Heart left ventricle (tissue), 16 donors: ENCODE data around the gene NCAPG2. TPM values are rescaled to one million over a fixed set of nuclear protein-coding genes. Genes with fewer than 3 reads are reported as not detected.

ENCODE experiments used
- ATAC-seq, 4 donors: fragments of 200-7000 bp; cut with Tn5 transposase; one replicate each; pipeline ENCODE4 v1.9.1; 2020 to 2022; ENCODE audit warnings: moderate library complexity in 4 of 4, mild to moderate bottlenecking in 3 of 4, moderate number of reproducible peaks in 1 of 4
- DNase-seq, 5 donors: peaks; one replicate each; pipeline ENCODE4 v3.0.0-alpha.2; 2020
- H3K27ac ChIP-seq, 12 donors: fragments of 200-600 bp; sonication (generic) in 4 of 12; one replicate each; pipeline versions ENCODE4 v1.5.0 to v1.8.0; 2016 to 2022; ENCODE audit warnings: mild to moderate bottlenecking in 2 of 12
- H3K27me3 ChIP-seq, 9 donors: fragments of 200-600 bp; sonication (generic) in 2 of 9; one replicate each; pipeline versions ENCODE4 v1.5.1 to v1.8.0; 2016 to 2022; ENCODE audit warnings: mild to moderate bottlenecking in 3 of 9
- H3K36me3 ChIP-seq, 9 donors: fragments of 200-600 bp; sonication (generic) in 2 of 9; one replicate each; pipeline versions ENCODE4 v1.5.0 to v1.8.0; 2018 to 2022; ENCODE audit warnings: mild to moderate bottlenecking in 2 of 9
- H3K4me1 ChIP-seq, 12 donors: fragments of 200-600 bp; sonication (generic) in 4 of 12; one replicate each; pipeline versions ENCODE4 v1.5.0 to v1.8.0; 2016 to 2022; ENCODE audit warnings: mild to moderate bottlenecking in 3 of 12
- H3K4me3 ChIP-seq, 12 donors: fragments of 200-600 bp; sonication (generic) in 4 of 12; one replicate each; pipeline versions ENCODE4 v1.5.0 to v1.8.0; 2017 to 2022; ENCODE audit warnings: mild to moderate bottlenecking in 9 of 12, moderate library complexity in 4 of 12
- H3K9me3 ChIP-seq, 12 donors: fragments of 200-600 bp; sonication (generic) in 4 of 12; one replicate each; pipeline versions ENCODE4 v1.5.0 to v1.8.0; 2016 to 2022; ENCODE audit warnings: mild to moderate bottlenecking in 1 of 12
- POLR2A ChIP-seq, 2 donors: fragments of 450-650 bp; IDR thresholded peaks; one replicate each; pipeline ENCODE4 v1.6.1; 2017; ENCODE audit warnings: antibody characterized with exemption in 2 of 2, mild to moderate bottlenecking in 2 of 2, moderate library complexity in 2 of 2
- WGBS, 4 donors: extraction: QIAGEN DNeasy Blood & Tissue Kit in 2 of 4; methylation state at CpG; one replicate each; pipeline versions ENCODE4 v1.1.5 to v1.1.7; 2013 to 2018; 5-methylcytosine and 5-hydroxymethylcytosine counted together
- intact Hi-C, 10 donors: fragments of 100-400 bp; cut with DNase I; formaldehyde crosslinking; loops; one replicate each; pipeline versions ENCODE4 v1.11.1 to v1.14.2; 2022
- polyA plus RNA-seq, 2 donors: library from polyadenylated mRNA; stranded (reverse); fragments of 200-250 nt; gene quantifications; one replicate each; pipeline ENCODE4 v1.2.3, GENCODE V29; 2013
- total RNA-seq, 9 donors: library from RNA; depleted of rRNA in 2 of 9; stranded (reverse); fragments of >200 nt in 2 of 9; fragmentation: NEBNext Ultra II Directional in 3 of 9; extraction: Animal tissue kit (Norgen Biotek cat#: 25700) in 3 of 9; gene quantifications; one replicate each; pipeline versions ENCODE4 v1.1.0 to v1.2.4, GENCODE V29; 2016 to 2023
- TF ChIP-seq, protein P1 (sequence below), 12 donors: fragments of 200-600 bp; sonication (generic) in 4 of 12; IDR thresholded peaks; one replicate each; pipeline versions ENCODE4 v1.5.0 to v1.8.0; 2018 to 2022; ENCODE audit warnings: antibody characterized with exemption in 12 of 12, mild to moderate bottlenecking in 5 of 12
- donor health status: ischemic (EF 13 %, LVEDD 7.1; RV severe dilation, severe dysfunction).
- donor health status: healthy with polysubstance abuse.
- donor health status: DM: no; HTN: yes; CAD: no.
- donor health status: DM: no; HTN: no; CAD: no.
- donor health status: ischemic (EF 25% LVEDD 6.9; RV normal size, moderate dysfunction).
- donor health status: ischemic (EF 25% LVEDD 5.7; RV mildly dilated, moderate dysfunction).
- donor health status: healthy.
- donor health status: DM: yes; HTN: yes; CAD: no.
- donor health status: ischemic (EF 35%, LVEDD 5.7; RV mildly dilated, moderate dysfunction).
- donor health status: nonischemic (EF 11% LVEDD 7.7; RV severe dilation, severe dysfunction).
- donor health status: DM: yes; HTN: yes; CAD: no.
- donor health status: PGD.
- donor health status: ischemic (EF 29% LVEDD 5.4; RV normal size, mild dysfunction).
- donor health status: nonischemic (EF 23%, LVEDD 6.1; RV moderate dilation, normal function).

The NCAPG2 gene
- total and polyA plus RNA-seq, 11 donors, result 1.1 to 12.5 (median 4.1) TPM

DNA sequence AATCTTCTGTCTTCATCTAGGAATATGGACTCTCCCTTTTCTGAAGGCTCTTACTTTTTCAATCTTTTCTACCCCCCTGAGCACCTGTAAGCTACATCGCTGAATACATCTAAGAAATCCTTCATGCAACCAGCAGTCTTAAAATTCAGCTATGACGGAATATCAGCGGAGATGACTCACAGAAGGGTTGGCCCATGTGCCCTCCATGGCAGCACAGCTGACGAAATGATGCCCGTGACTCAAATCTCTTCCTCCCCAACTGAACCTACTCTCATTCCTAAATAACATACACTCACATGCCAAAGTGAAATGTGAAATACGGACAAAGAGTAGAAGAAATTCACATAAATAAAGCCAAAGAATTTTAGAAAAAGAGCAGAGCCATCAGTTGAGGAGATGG is 30.3 kb upstream of the NCAPG2 start:
- H3K27me3 ChIP-seq, result no peaks in the 10 kb centered on the region
- ATAC-seq (no peak), DNase-seq (no peak)
- intact Hi-C loops, result no loop called here
- 94 to 98% (median 95%) methylated on average over 6 of the region's 6 CpGs for WGBS, 4 donors
- TF ChIP-seq POLR2A (IDR thresholded peaks at IDR 0.05), result no peak
- TF ChIP-seq, protein P1, sequence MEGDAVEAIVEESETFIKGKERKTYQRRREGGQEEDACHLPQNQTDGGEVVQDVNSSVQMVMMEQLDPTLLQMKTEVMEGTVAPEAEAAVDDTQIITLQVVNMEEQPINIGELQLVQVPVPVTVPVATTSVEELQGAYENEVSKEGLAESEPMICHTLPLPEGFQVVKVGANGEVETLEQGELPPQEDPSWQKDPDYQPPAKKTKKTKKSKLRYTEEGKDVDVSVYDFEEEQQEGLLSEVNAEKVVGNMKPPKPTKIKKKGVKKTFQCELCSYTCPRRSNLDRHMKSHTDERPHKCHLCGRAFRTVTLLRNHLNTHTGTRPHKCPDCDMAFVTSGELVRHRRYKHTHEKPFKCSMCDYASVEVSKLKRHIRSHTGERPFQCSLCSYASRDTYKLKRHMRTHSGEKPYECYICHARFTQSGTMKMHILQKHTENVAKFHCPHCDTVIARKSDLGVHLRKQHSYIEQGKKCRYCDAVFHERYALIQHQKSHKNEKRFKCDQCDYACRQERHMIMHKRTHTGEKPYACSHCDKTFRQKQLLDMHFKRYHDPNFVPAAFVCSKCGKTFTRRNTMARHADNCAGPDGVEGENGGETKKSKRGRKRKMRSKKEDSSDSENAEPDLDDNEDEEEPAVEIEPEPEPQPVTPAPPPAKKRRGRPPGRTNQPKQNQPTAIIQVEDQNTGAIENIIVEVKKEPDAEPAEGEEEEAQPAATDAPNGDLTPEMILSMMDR (IDR thresholded peaks at IDR 0.05), result no peak
- no peak overlapping the region for H3K4me3 ChIP-seq
- H3K4me1 ChIP-seq, result peaks cover 0 to 14% (median 0%) of the 10 kb centered on the region in 12 donors
- H3K36me3 ChIP-seq, result peaks cover 3 to 99% (median 96%) of the 10 kb centered on the region in 9 donors
- H3K9me3 ChIP-seq, result no peaks in the 10 kb centered on the region
- H3K27ac ChIP-seq, result no peak overlapping the region

DNA sequence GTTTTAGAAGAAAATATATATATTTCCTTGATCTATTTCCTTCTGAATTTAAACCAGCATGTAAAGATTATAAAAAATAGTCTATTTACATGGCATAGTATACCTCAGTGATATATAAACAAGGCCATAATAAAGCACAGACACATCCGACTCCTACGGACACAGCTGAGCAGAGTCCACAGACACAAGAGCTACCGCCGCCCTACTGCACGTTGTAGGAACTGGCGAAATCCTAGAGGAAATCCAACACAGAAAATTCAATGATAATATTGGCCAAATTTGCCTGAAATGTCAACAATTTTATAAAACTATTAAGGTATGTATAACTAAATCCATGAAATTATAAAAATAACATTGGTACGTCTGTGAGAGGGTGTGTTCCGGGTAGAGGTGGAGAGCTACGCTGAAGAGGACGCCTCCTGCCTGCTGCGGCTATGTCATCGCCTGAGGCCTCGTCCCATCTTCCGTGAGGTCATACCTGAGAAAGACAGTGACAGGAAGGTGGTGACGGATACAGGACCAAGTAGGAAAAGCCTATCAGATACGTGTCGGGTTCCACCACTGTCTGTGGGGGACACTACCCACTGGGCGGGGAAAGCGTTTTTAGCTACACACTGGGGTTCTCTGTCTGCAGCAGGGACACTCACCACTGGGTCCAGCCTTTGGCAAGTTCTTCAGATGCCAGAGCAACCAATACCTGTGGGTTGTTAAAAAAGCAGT is 29.3 kb upstream of the NCAPG2 start:
- H3K9me3 ChIP-seq, result no peaks in the 10 kb centered on the region
- no peaks in the 10 kb centered on the region for H3K27me3 ChIP-seq
- 92 to 97% (median 96%) methylated on average over 19 of the region's 19 CpGs for WGBS, 4 donors
- no peak overlapping the region for H3K4me3 ChIP-seq
- H3K36me3 ChIP-seq, result peaks cover 0 to 91% (median 88%) of the 10 kb centered on the region in 9 donors
- DNase-seq (no peak), ATAC-seq (no peak)
- intact Hi-C loops, result no loop called here
- H3K27ac ChIP-seq, result no peak overlapping the region
- TF ChIP-seq, protein P1 (IDR thresholded peaks at IDR 0.05), result no peak
- no peak for TF ChIP-seq POLR2A (IDR thresholded peaks at IDR 0.05)
- H3K4me1 ChIP-seq, result peaks cover 0 to 10% (median 0%) of the 10 kb centered on the region in 12 donors

DNA sequence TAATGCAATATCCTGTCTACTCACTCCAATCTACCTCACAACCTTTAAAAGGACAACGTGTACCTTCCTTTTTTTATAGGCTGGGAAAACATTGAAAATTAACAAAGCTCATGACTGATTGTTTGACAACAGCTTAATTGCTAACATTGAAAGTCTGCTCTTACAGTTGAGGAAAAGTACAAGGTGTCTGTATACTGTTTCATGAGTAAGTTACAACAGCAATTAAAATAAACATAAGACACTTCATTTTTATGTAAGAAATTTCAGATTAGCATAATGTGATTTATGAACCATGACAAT is 28.6 kb upstream of the NCAPG2 start:
- TF ChIP-seq POLR2A (IDR thresholded peaks at IDR 0.05), result no peak
- TF ChIP-seq, protein P1 (IDR thresholded peaks at IDR 0.05), result no peak
- H3K27me3 ChIP-seq, result no peaks in the 10 kb centered on the region
- ATAC-seq (no peak), DNase-seq (no peak)
- peaks cover 0 to 84% (median 80%) of the 10 kb centered on the region in 9 donors for H3K36me3 ChIP-seq
- 76 to 89% (median 79%) methylated on average over 1 of the region's 1 CpG for WGBS, 4 donors
- H3K9me3 ChIP-seq, result no peaks in the 10 kb centered on the region
- H3K4me1 ChIP-seq, result peaks cover 0 to 10% (median 0%) of the 10 kb centered on the region in 12 donors
- H3K27ac ChIP-seq, result no peak overlapping the region
- intact Hi-C loops, result no loop called here
- H3K4me3 ChIP-seq, result no peak overlapping the region

DNA sequence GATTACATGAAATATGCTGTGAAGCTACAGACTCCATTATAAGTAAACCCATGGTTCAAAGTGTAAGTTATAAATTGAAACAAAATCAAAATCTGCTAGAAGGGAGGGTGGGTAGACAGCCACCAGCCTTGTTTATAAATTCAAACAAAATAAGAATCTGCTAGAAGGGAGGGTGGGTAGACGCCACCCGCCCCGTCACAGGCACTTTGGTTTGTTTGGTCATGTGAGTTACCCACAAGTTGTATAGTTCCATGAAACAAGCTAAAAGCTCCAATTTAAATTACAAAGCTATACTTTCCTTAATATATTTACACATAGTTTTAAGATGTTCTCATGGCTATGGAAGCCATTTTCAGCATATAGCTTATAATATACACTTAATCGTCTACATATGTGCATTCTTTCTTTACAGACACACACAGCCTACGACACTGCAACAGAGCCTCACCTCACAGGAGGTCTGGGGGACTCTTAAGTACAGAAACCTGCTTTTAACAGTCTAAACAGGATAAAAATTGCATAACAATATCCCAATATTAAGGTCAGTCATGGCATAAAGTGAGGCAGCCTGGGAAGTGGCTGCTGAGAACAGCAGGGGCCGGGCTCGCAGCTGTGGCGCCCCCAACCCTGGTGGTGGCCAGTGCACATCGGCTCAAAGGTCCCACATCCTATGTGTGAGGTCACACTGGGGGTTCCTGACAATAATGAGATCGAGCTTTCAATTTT is 28.1 kb upstream of the NCAPG2 start:
- ATAC-seq (no peak), DNase-seq (no peak)
- Histone ChIP-seq H3K4me1 (peaks cover 0 to 10% (median 0%) of the 10 kb centered on the region in 12 donors), H3K36me3 (peaks cover 0 to 79% (median 75%) of the 10 kb centered on the region in 9 donors), H3K4me3 (no peak overlapping the region), H3K27ac (no peak overlapping the region), H3K27me3 (no peaks in the 10 kb centered on the region), H3K9me3 (no peaks in the 10 kb centered on the region)
- 88 to 93% (median 91%) methylated on average over 10 of the region's 10 CpGs for WGBS, 4 donors
- TF ChIP-seq, protein P1 (IDR thresholded peaks at IDR 0.05), result no peak
- TF ChIP-seq POLR2A (IDR thresholded peaks at IDR 0.05), result no peak
- intact Hi-C loops, result no loop called here
